Measurements from ENCODE around the gene R3HCC1L.

The R3HCC1L gene

DNA sequence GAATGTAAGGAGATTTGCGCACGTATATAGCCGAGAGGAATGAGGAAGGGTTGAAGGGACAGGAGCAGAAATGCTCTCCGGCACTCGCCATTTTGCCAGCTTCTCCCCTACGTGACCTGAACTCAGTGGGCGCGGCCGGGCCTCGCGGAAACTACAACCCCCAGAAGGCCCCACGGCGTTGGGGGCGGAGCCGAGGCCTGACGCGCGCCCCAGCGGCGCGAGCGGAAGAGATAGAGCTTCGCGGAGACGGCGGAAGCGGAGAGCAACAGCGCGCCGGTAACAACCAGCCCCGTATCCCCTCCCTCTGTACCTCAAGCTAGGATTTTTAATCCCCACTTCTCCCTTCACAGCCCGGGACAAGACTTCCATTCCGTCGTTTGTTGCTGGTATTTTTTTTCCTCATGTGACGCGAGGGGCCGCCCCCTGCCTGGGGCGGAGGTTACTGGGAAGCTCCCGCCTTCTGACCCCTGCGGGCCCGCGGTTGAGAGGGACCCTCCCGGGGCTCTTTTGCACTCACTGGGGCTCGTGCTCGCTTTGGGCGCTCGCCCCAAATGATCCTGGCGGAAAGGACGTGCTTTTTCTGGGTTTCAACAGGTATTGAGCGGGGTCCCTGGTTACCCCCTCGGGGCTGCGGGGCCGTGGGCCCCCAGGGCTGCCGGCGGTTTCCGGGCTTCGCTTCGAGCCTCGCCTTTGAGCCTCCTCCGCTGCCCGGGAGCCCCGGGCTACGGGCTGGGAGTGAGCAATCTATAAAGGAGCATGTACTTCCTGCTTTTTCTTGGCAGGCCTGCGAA, at the start of gene R3HCC1L:
TSS of gene R3HCC1L (plus strand) at position 227 of the 791 bp plus-strand sequence. CDS start 73,458 bp downstream, outside the sequence.
- peak; percentile 82 to 83 for DNase-seq (ENCODE audit: low read depth in 2 of 2)

DNA sequence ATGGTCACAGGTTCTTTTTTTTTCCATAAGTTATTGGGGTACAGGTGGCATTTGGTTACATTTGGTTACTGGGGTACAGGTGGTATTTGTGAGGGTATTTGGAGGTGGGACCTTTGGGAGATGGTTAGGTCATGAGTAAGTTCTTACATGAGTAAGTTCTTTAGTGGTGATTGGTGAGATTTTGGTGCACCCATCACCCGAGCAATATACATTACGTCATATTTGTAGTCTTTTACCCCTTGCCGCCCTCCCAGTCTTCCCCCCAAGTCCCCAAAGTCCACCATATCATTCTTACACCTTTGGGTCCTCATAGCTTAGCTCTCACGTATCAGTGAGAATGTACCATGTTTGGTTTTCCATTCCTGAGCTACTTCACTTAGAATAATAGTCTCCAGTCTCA, 49.2 kb upstream of the R3HCC1L start:
- no peak for DNase-seq (ENCODE audit: low read depth in 2 of 2)

- no peak for DNase-seq (ENCODE audit: low read depth in 2 of 2)
Measured at GRCh38 chr10:98086837-98087708, 47.4 kb upstream of the R3HCC1L start.

GRCh38 chr10:98088186-98088971, 46.1 kb upstream of the R3HCC1L start:
- no peak for DNase-seq (ENCODE audit: low read depth in 2 of 2)

- no peak for DNase-seq (ENCODE audit: low read depth in 2 of 2)
Measured at GRCh38 chr10:98090822-98091221, 43.6 kb upstream of the R3HCC1L start.

GRCh38 chr10:98096316-98096715, 38.1 kb upstream of the R3HCC1L start:
- no peak for DNase-seq (ENCODE audit: low read depth in 2 of 2)

GRCh38 chr10:98096731-98097130, 37.7 kb upstream of the R3HCC1L start:
- no peak for DNase-seq (ENCODE audit: low read depth in 2 of 2)

DNA sequence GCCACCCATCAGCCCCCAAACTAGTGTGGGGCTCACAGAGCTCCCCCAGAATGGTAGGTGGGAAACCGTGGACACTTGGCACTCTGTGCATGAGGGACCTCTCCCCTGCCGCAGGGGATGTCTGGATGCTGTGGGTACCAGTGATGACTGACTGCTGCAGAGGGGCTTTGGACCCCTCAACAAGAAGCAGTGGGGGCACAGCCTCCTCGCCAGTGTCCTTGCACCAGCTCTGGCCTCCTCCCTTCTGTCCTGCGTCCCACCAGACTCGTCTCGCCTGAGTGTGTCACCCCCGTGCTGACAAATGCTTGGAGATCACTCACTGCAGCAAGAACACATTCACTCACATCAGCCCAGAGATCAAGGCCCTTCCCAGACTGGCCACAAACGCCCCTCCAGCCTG, 37.3 kb upstream of the R3HCC1L start:
- no peak for DNase-seq (ENCODE audit: low read depth in 2 of 2)

- DNase-seq (ENCODE audit: low read depth in 2 of 2): no peak
Measured at GRCh38 chr10:98097616-98098015, 36.8 kb upstream of the R3HCC1L start.

- DNase-seq (ENCODE audit: low read depth in 2 of 2): no peak
Measured at GRCh38 chr10:98098247-98098646, 36.2 kb upstream of the R3HCC1L start.

DNA sequence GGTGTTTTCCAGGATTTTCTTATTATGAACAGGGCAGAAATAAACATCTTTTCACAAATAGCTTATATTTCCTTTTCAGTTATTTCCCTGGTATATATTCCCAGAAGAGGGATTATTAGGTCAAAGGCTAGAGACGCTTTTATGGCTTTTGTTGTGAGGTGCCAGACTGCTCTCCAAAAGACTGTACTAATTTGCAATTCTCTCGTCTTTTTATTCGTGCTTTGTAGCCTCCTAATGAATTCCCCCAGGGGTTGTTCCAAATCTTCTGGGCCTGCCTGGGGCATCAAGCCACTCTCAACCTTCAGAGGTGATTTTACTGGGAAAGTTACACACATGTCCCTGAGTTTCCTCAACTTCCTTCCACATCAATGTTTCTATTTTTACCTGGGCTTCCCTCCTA, 34.0 kb upstream of the R3HCC1L start:
- DNase-seq (ENCODE audit: low read depth in 2 of 2): no peak

DNA sequence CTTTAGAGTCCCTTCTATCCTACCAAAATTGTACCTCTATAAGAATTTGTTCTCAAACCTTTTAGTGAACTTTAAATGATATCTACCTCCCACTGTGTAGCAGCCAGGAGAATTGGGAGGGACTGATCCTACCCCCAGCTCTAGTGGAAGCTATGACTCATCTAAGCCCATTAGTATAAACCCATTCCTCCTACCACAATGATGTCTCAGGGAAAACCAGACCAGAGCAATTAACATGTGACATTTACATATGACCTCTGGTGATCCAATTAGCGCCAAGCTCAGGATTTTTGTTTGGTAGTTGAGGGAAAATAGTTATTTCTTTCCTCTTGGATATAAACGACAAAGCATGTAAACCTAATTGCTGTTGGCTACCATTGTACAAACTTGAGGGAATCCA, 33.1 kb upstream of the R3HCC1L start:
- DNase-seq (ENCODE audit: low read depth in 2 of 2): no peak

GRCh38 chr10:98104125-98104524, 30.3 kb upstream of the R3HCC1L start:
- no peak for DNase-seq (ENCODE audit: low read depth in 2 of 2)

- DNase-seq (ENCODE audit: low read depth in 2 of 2): no peak
Measured at GRCh38 chr10:98106531-98106930, 27.9 kb upstream of the R3HCC1L start.

DNA sequence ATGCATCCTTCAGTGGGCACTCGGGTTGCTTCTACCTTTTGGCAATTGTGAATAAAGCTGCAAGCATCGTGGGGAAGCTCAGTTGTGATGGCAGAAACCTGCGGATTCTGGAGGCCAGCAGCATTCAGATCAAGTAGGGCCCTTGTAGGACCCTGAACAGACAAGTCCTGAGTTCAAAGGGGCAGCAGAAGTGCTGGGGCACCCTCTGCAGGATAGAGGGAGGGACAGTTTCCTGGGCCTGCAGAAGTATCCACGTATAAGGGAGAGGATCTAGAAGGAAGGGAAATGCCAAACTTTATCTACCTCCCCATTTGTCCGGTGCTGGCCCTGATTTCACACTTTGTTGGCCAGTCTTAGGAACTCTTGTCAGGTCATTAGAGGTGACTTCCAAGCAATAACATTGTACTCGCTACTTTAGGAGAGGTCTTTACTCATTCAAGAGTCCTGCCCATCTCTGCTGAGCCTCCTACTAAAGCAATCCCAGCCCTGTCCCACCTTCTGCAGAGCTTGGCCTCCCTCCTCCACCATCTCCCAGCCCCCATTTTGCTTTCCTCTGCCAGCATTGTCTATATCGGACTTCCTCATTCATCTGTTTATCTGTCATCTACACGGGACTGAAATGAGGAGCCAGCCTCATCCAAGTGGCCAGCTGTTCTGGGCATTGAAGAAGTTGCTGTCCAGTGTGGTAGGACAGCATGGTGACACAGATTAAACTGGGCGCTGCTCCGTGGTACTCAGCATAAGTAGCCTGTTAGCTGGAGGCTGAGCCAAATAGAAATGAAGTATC, 26.6 kb upstream of the R3HCC1L start:
- no peak for DNase-seq (ENCODE audit: low read depth in 2 of 2)

DNA sequence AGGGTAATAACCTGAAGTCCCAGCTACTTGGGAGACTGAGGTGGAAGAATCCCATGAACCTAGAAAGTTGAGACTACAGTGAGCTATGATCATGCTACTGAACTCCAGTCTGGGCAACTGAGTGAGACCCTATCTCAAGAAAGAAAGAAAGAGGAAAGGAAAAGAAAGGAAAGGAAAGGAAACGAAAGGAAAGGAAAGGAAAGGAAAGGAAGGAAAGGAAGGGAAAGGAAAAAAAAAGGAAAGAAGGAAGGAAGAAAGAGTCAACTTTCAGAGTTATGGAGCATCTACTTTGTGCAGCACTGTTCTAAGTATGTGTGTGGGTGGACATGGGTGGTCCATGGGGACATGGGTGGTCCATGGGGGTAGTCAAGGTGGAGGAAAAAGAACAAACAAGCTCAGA, 24.1 kb upstream of the R3HCC1L start:
- no peak for DNase-seq (ENCODE audit: low read depth in 2 of 2)

DNA sequence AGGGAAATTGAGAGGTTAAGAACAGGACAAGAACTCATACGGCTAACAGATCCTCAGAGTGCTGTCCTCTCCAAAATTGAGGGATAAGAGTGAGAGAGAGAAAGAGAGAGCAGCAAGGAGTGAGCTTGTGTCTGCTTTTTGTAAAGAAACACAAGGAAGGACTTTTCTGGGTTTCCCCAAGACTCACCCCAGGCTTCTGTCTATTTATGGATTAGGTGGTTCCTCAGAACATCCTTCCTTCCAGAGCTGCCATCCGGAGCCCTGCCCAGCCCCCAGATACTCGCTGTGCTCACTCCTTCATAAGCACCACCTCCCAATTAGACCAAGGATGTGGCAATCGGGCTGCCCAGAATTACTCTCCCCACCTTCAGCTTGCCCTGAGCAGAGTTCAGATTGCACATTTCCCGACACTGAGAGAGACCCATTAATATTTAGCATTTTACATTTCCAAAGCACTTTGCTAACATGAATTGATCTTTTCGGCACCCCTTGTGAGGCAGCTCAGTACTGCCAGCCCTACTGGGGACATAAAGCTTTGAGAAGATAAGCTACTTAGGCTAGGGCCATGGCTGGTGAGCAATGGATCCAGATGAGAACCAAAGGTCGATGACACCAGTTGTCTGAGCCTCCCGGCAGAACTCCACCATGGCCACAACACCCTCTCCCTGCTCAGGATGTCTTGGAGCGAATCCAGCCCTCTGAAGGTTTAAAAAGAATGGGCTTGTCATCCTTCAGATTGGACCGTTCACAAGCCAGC, 19.2 kb upstream of the R3HCC1L start:
- DNase-seq (ENCODE audit: low read depth in 2 of 2): no peak

DNA sequence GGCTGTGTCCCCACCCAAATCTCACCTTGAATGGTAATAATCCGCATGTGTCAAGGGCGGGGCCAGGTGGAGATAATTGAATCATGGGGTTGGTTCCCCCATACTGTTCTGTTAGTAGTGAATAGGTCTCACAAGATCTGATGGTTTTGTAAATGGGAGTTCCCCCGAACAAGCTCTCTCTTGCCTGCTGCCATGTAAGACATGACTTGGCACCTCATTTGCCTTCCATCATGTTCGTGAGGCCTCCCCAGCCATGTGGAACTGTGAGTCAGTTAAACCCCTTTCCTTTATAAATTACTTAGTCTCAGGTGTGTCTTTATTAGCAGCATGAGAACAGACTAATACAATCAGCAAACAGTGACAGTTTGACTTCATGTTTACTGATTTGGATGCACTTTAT, 14.6 kb upstream of the R3HCC1L start:
- DNase-seq (ENCODE audit: low read depth in 2 of 2): no peak

- no peak for DNase-seq (ENCODE audit: low read depth in 2 of 2)
Measured at GRCh38 chr10:98125940-98126631, 8.4 kb upstream of the R3HCC1L start.

DNA sequence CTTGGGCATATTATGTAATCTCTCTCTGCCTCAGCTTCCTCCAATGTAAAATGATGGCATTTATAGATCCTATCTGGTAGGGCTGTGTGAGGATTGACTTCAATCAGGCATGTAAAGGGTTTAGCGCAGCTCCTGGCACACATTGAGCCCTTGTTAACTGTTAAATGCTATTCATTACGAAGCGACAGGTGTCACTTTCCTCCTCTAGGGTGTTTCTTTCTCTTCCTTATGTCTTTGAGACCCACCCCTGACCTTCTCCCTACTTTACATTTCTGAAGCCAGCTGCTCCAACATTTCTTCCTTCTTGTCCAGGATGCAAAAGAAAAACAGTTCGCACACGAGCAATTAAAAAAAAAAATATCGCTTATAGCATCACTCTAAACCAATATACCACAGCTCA, 5.7 kb upstream of the R3HCC1L start:
- DNase-seq (ENCODE audit: low read depth in 2 of 2): no peak

Data from stimulated activated CD8-positive, alpha-beta memory T cell treated with anti-CD3 and anti-CD28 coated beads, Interleukin-2, amount 100 ng/mL, for 1 hour (primary cell).